NCI-H748 (cell line): Measurements from ENCODE around the gene CGB1.

ENCODE experiments used
- DNase-seq: peaks from one replicate; lab custom pipeline; 2025; ENCODE audit not compliant: unreplicated experiment; lab: John Stamatoyannopoulos, UW

CGB1 gene

GRCh38 chr19:49036815-49037214 lies at the start of gene CGB1:
TSS of gene CGB1 (minus strand) at chr19:49036895. CDS start at chr19:49036711, 184 bp downstream.
- peak; percentile 51 for DNase-seq

GRCh38 chr19:49086296-49086695 lies 49.6 kb upstream of the CGB1 start:
- DNase-seq = no peak

GRCh38 chr19:49085868-49086232 lies 49.2 kb upstream of the CGB1 start:
- no peak for DNase-seq

- DNase-seq = peak; percentile 100
Measured at GRCh38 chr19:49085020-49085867, 48.5 kb upstream of the CGB1 start, which contains the start of gene SNRNP70. TSS of gene SNRNP70 (plus strand) at chr19:49085451. CDS start at chr19:49086415, 964 bp downstream.

GRCh38 chr19:49084206-49085019 lies 47.7 kb upstream of the CGB1 start:
- peak; percentile 64 for DNase-seq

- DNase-seq = no peak
Measured at GRCh38 chr19:49081273-49081672, 44.6 kb upstream of the CGB1 start.

- no peak for DNase-seq
Measured at GRCh38 chr19:49080392-49080791, 43.7 kb upstream of the CGB1 start.

- peak; percentile 74 for DNase-seq
Measured at GRCh38 chr19:49074869-49075268, 38.2 kb upstream of the CGB1 start.

GRCh38 chr19:49073514-49074378 lies 37.1 kb upstream of the CGB1 start:
- DNase-seq = peak; percentile 52

- no peak for DNase-seq
Measured at GRCh38 chr19:49071860-49072547, 35.3 kb upstream of the CGB1 start.

GRCh38 chr19:49070416-49070815 lies 33.7 kb upstream of the CGB1 start:
- no peak for DNase-seq

GRCh38 chr19:49069026-49069425 lies 32.3 kb upstream of the CGB1 start:
- no peak for DNase-seq

- no peak for DNase-seq
Measured at GRCh38 chr19:49067554-49067953, 30.9 kb upstream of the CGB1 start.

- no peak for DNase-seq
Measured at GRCh38 chr19:49065905-49066512, 29.3 kb upstream of the CGB1 start.

- peak; percentile 36 for DNase-seq
Measured at GRCh38 chr19:49064768-49065611, 28.3 kb upstream of the CGB1 start, which contains the start of gene NTF4. TSS of gene NTF4 (minus strand) at chr19:49064818. CDS start at chr19:49061997, 2,821 bp downstream.

- no peak for DNase-seq
Measured at GRCh38 chr19:49064029-49064629, 27.4 kb upstream of the CGB1 start.

GRCh38 chr19:49061445-49061844 lies 24.8 kb upstream of the CGB1 start:
- DNase-seq = no peak

- no peak for DNase-seq
Measured at GRCh38 chr19:49061000-49061399, 24.3 kb upstream of the CGB1 start.

- no peak for DNase-seq
Measured at GRCh38 chr19:49059053-49059452, 22.4 kb upstream of the CGB1 start.
